Measurements from ENCODE around the gene SYNE2.
"Not testable (repeated sequence)": the region's sequence is repeated elsewhere in the genome, so short reads cannot be mapped to it uniquely, and the experiment has no call there.

Gene SYNE2

DNA sequence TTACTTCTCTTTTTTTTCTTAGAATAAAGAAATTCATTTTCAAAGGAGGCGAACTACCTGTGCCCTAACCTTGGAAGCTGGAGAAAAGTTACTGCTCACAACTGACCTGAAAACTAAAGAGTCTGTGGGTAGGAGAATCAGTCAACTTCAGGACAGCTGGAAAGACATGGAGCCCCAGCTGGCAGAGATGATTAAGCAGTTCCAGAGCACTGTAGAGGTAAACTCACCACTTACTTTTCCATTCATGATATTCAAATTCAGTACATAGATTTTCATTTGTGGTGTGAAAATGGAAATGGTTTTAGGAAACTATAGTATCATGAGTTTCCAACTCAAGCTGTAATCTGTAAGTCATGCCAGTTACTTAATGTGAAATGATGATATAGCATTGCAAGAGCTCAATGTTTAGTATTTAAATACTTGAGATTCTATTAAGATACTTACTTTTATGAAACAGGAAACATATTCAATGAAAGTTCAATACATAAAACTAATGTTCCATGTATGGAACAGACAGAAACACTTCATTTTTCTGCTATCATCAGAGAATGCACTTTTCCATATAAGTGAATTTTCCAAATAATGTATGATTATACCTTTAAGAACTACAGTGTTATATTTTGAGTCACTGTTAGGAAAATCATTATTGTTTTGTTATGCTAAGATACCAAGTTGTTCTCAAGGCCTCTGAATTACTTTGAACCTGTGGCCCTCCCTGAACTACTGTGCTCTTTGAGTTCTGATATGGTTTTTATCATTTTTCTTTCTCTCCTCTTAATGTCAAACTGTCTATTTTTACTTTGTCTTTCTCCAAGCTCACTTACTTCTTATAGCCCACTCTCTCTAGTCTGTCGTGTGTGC, 322.3 kb downstream of the SYNE2 start:
- H3K4me3 ChIP-seq (ENCODE audit: low read depth, low read length): no peak overlapping the region
- TF ChIP-seq, protein P1, sequence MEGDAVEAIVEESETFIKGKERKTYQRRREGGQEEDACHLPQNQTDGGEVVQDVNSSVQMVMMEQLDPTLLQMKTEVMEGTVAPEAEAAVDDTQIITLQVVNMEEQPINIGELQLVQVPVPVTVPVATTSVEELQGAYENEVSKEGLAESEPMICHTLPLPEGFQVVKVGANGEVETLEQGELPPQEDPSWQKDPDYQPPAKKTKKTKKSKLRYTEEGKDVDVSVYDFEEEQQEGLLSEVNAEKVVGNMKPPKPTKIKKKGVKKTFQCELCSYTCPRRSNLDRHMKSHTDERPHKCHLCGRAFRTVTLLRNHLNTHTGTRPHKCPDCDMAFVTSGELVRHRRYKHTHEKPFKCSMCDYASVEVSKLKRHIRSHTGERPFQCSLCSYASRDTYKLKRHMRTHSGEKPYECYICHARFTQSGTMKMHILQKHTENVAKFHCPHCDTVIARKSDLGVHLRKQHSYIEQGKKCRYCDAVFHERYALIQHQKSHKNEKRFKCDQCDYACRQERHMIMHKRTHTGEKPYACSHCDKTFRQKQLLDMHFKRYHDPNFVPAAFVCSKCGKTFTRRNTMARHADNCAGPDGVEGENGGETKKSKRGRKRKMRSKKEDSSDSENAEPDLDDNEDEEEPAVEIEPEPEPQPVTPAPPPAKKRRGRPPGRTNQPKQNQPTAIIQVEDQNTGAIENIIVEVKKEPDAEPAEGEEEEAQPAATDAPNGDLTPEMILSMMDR (IDR thresholded peaks at IDR 0.05; ENCODE audit: low read depth, low read length): no peak
- DNase-seq (ENCODE audit: low read depth, low spot score): no peak
- in situ Hi-C loops (cut with HindIII; ENCODE audit: low sequenced_read_pairs): no loop called here

DNA sequence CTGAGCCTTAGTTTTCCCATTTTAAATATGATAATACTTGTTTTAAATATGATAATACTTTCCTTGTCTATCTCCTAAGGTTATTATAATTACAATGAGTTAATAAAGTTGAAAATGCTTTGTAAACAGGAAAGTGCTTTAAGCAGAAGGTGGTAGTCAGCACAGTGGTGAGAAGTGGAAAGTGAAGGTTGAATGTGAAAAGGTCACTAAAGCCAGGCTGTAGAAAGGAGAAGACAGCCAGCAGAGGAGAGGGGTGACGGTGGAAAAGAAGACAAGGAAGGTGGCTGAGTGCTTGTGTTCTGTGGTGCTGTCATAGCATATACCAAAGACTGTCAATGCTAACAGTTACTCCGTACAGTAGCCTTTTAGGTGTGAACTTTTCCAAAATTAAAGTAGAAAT, 323.5 kb downstream of the SYNE2 start:
- TF ChIP-seq, protein P1 (IDR thresholded peaks at IDR 0.05; ENCODE audit: low read depth, low read length): no peak
- DNase-seq (ENCODE audit: low read depth, low spot score): no peak
- in situ Hi-C loops (cut with HindIII; ENCODE audit: low sequenced_read_pairs): no loop called here
- H3K4me3 ChIP-seq (ENCODE audit: low read depth, low read length): no peak overlapping the region

DNA sequence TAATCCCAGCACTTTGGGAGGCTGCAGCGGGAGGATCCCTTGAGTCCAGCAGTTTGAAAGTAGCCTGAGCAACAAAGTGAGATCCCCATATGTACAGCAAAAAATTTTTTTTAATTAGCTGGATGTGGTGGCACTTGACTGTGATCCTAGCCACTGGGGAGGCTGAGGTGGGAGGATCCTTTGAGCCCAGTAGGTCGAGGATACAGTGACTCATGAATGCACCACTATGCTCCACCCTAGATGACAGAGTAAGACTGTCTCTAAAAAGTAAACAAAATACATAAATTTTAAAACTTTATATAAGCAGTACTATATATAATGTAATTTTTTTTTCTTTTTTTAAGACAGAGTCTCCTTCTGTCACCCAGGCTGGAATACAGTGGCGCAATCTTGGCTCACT, 326.0 kb downstream of the SYNE2 start:
- no peak overlapping the region for H3K4me3 ChIP-seq (ENCODE audit: low read depth, low read length)
- TF ChIP-seq, protein P1 (IDR thresholded peaks at IDR 0.05; ENCODE audit: low read depth, low read length): no peak
- DNase-seq (ENCODE audit: low read depth, low spot score): no peak
- in situ Hi-C loops (cut with HindIII; ENCODE audit: low sequenced_read_pairs): no loop called here

DNA sequence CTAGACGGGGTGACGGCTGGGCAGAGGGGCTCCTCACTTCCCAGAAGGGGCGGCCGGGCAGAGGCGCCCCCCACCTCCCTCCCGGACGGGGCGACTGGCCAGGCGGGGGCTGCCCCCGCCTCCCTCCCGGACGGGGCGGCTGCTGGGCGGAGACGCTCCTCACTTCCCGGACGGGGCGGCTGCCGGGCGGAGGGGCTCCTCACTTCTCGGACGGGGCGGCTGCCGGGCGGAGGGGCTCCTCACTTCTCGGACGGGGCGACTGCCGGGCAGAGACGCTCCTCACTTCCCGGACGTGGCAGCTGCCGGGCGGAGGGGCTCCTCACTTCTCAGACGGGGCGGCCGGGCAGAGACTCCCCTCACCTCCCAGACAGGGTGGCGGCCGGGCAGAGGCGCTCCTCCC, 330.1 kb downstream of the SYNE2 start:
- in situ Hi-C loops (cut with HindIII; ENCODE audit: low sequenced_read_pairs); DNase-seq (ENCODE audit: low read depth, low spot score); H3K4me3 ChIP-seq (ENCODE audit: low read depth, low read length): not testable (repeated sequence)

DNA sequence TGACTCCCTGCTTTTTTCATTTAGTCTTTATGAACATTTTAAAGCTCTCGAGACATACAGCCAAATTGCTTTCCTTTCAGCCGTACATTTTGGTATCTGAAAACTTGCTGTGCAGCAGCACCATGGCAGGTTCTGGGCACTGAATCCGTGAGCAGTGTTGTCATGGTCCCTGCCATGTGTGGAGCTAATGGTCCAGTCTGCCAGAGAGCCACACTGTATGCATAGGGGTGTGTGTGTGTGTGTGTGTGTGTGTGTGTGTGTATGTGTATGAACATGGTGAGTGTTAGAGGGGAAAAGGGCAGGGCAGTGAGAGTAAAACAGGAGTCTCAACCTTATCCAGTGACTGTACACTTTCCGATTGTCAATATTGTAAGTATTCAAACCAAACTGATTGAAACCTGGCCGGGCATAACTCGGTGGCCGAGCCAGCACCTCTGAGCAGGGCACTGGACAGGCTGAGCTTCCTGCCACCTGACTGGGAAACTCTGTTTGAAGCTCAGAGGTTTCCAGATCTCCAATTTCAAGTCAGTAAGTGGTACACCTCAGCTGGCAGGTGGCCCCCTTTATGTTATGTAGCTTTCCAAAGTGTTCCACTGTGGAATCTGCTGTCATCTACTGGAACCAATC, 331.4 kb downstream of the SYNE2 start:
- in situ Hi-C loops (cut with HindIII; ENCODE audit: low sequenced_read_pairs): no loop called here
- TF ChIP-seq, protein P1 (IDR thresholded peaks at IDR 0.05; ENCODE audit: low read depth, low read length): no peak
- no peak for DNase-seq (ENCODE audit: low read depth, low spot score)
- H3K4me3 ChIP-seq (ENCODE audit: low read depth, low read length): no peak overlapping the region

DNA sequence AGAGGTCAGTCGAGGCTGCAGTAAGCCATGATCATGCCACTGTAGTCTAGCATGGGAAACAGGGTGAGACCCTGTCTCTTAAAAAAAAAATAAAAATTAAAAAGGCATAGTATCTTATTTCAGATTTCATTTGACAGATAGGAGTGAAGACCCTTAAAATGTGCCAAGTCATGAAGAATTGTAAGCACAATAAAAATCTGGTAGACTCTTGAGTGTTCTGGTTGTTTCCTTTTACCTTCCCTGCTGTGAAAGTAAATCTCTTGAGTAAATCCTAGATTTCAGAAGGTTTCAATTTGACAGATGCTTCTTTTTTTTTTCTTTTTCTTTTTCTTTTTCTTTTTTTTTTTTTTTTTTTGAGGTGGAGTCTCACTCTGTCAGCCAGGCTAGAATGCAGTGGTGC, 332.4 kb downstream of the SYNE2 start:
- no peak overlapping the region for H3K4me3 ChIP-seq (ENCODE audit: low read depth, low read length)
- TF ChIP-seq, protein P1 (IDR thresholded peaks at IDR 0.05; ENCODE audit: low read depth, low read length): no peak
- DNase-seq (ENCODE audit: low read depth, low spot score): no peak
- in situ Hi-C loops (cut with HindIII; ENCODE audit: low sequenced_read_pairs): no loop called here

Data from astrocyte of the spinal cord (primary cell).